Heart right ventricle (tissue), 16 donors: ENCODE measurements around the gene ZNF221. TPM values are rescaled to one million over a fixed set of nuclear protein-coding genes. Genes with fewer than 3 reads are reported as not detected.
A peak's percentile ranks its signal among the peaks of the same experiment; 100 is the strongest.

Source experiments
- ATAC-seq, 8 donors: fragments of 200-7000 bp; cut with Tn5 transposase; one replicate each; pipeline ENCODE4 v1.9.1; 2020; ENCODE audit warnings: mild to moderate bottlenecking in 8 of 8, moderate library complexity in 8 of 8, moderate number of reproducible peaks in 1 of 8
- DNase-seq, 2 donors: peaks; one replicate each; pipeline ENCODE4 v3.0.0-alpha.2; 2020
- H3K27ac ChIP-seq, 10 donors: fragments of 200-600 bp; sonication (generic) in 2 of 10; one replicate each; pipeline versions ENCODE4 v1.5.0 to v1.8.0; 2020 to 2022; ENCODE audit warnings: mild to moderate bottlenecking in 3 of 10
- H3K27me3 ChIP-seq, 7 donors: fragments of 200-600 bp; one replicate each; pipeline ENCODE4 v1.8.0; 2021 to 2022; ENCODE audit warnings: mild to moderate bottlenecking in 2 of 7
- H3K36me3 ChIP-seq, 9 donors: fragments of 200-600 bp; sonication (generic) in 1 of 9; one replicate each; pipeline versions ENCODE4 v1.5.0 to v1.8.0; 2020 to 2022; ENCODE audit warnings: mild to moderate bottlenecking in 2 of 9
- H3K4me1 ChIP-seq, 9 donors: fragments of 200-600 bp; sonication (generic) in 1 of 9; one replicate each; pipeline versions ENCODE4 v1.5.0 to v1.8.0; 2020 to 2022; ENCODE audit warnings: mild to moderate bottlenecking in 4 of 9
- H3K4me3 ChIP-seq, 10 donors: fragments of 200-600 bp; sonication (generic) in 2 of 10; one replicate each; pipeline versions ENCODE4 v1.5.0 to v1.8.0; 2020 to 2022; ENCODE audit warnings: mild to moderate bottlenecking in 7 of 10, moderate library complexity in 2 of 10
- H3K9me3 ChIP-seq, 11 donors: fragments of 200-600 bp in 10 of 11; sonication (generic) in 2 of 11; one replicate each; pipeline versions ENCODE4 v1.5.0 to v1.8.0; 2013 to 2022; ENCODE audit warnings: mild to moderate bottlenecking in 2 of 11, control low read depth in 1 of 11, moderate library complexity in 1 of 11
- CTCF ChIP-seq, 9 donors: fragments of 200-600 bp; sonication (generic) in 2 of 9; IDR thresholded peaks; one replicate each; pipeline versions ENCODE4 v1.5.0 to v1.8.0; 2021 to 2022; ENCODE audit warnings: antibody characterized with exemption in 9 of 9, mild to moderate bottlenecking in 5 of 9, moderate library complexity in 1 of 9
- WGBS, 2 donors: extraction: QIAGEN DNeasy Blood & Tissue Kit; methylation state at CpG; one replicate each; pipeline ENCODE4 v1.1.7; 2013; ENCODE audit warnings: inconsistent platforms in 1 of 2; 5-methylcytosine and 5-hydroxymethylcytosine counted together
- intact Hi-C, 10 donors: fragments of 100-400 bp; cut with DNase I; formaldehyde crosslinking; loops; one replicate each; pipeline versions ENCODE4 v1.11.1 to v1.14.2; 2022
- polyA plus RNA-seq, 2 donors: library from polyadenylated mRNA; stranded (reverse); fragments of 200-250 nt; gene quantifications; one replicate each; pipeline ENCODE4 v1.2.3, GENCODE V29; 2013
- total RNA-seq, 10 donors: library from RNA; stranded (reverse); fragmentation: NEBNext Ultra II Directional in 3 of 10; extraction: Animal tissue kit (Norgen Biotek cat#: 25700) in 3 of 10; gene quantifications; one replicate each; pipeline versions ENCODE4 v1.2.1 to v1.2.4, GENCODE V29; 2021 to 2023
- donor health status: Arrhythmogenic right ventricular cardiomyopathy.
- donor health status: ischemic (EF 13 %, LVEDD 7.1; RV severe dilation, severe dysfunction).
- donor health status: healthy with polysubstance abuse.
- donor health status: DM: no; HTN: yes; CAD: no.
- donor health status: DM: no; HTN: no; CAD: no.
- donor health status: ischemic (EF 25% LVEDD 6.9; RV normal size, moderate dysfunction).
- donor health status: ischemic (EF 25% LVEDD 5.7; RV mildly dilated, moderate dysfunction).
- donor health status: healthy.
- donor health status: DM: yes; HTN: yes; CAD: no.
- donor health status: Ischemic cardiomyopathy.
- donor health status: ischemic (EF 35%, LVEDD 5.7; RV mildly dilated, moderate dysfunction).
- donor health status: nonischemic (EF 11% LVEDD 7.7; RV severe dilation, severe dysfunction).
- donor health status: DM: yes; HTN: yes; CAD: no.
- donor health status: PGD.
- donor health status: ischemic (EF 29% LVEDD 5.4; RV normal size, mild dysfunction).
- donor health status: nonischemic (EF 23%, LVEDD 6.1; RV moderate dilation, normal function).

ZNF221 gene
- total and polyA plus RNA-seq, 12 donors = 1.1 to 6.7 (median 4.9) TPM

- H3K4me1 ChIP-seq = no peaks in the 10 kb centered on the region
- no peak for TF ChIP-seq CTCF (IDR thresholded peaks at IDR 0.05)
- intact Hi-C loops = no loop called here
- H3K36me3 ChIP-seq = no peaks in the 10 kb centered on the region
- no peak overlapping the region for H3K4me3 ChIP-seq
- peaks cover 0 to 100% (median 60%) of the 10 kb centered on the region in 11 donors for H3K9me3 ChIP-seq
- 94 to 95% methylated on average over 1 of the region's 1 CpG for WGBS, 2 donors
- ATAC-seq (no peak), DNase-seq (no peak)
- no peaks in the 10 kb centered on the region for H3K27me3 ChIP-seq
- no peak overlapping the region for H3K27ac ChIP-seq
Measured at GRCh38 chr19:43976732-43977131, 25.7 kb downstream of the ZNF221 start.

GRCh38 chr19:43983544-43983911 is 32.5 kb downstream of the ZNF221 start:
- intact Hi-C loops = loop anchor here in 3 of 10 donors (5.0 to 10.0 kb wide), 2 partner anchors 69 to 131 kb away; partner anchors contain the start of genes ZNF223 (in 2 of the 3) and ZNF225 (in 1 of the 3)
- H3K27ac ChIP-seq = peak overlapping the region in 8 of 10 donors; percentile 38 to 83 (median 80)

GRCh38 chr19:43983912-43984686 is 33.1 kb downstream of the ZNF221 start, which contains the start of gene ZNF155:
Gene ZNF155 (plus strand): TSS chr19:43984188. CDS start chr19:43988544, 4,356 bp downstream.
- no peak for TF ChIP-seq CTCF (IDR thresholded peaks at IDR 0.05)
- Histone ChIP-seq H3K4me3 (peak within 1 kb of the TSS; percentile 51 to 80 (median 70)), H3K27me3 (no peaks in the 10 kb centered on the region), H3K4me1 (peaks cover 0 to 20% (median 12%) of the 10 kb centered on the region in 9 donors), H3K36me3 (peaks cover 0 to 19% (median 8%) of the 10 kb centered on the region in 9 donors), H3K9me3 (peaks cover 0 to 51% (median 12%) of the 10 kb centered on the region in 11 donors), H3K27ac (peak within 1 kb of the TSS in 9 of 10 donors; percentile 69 to 83 (median 81))
- DNase-seq = peak; percentile 88 to 97
- intact Hi-C loops = loop anchor here in 5 of 10 donors (1.0 to 10.0 kb wide), 7 partner anchors 18 to 131 kb away; partner anchors contain the start of genes ZNF223 (in 2 of the 5), ZNF225 (in 2 of the 5), ZNF230 (in 2 of the 5) and ZNF221 (in 1 of the 5)
- ATAC-seq = peak; percentile 98 to 100 (median 100)
- 0 to 1% methylated on average over 40 of the region's 40 CpGs for WGBS, 2 donors

More at GRCh38 chr19:43983544-43983911, 32.5 kb downstream of the ZNF221 start:
- H3K4me3 ChIP-seq = peak overlapping the region in 8 of 10 donors; percentile 63 to 80 (median 70)
- peaks cover 0 to 13% (median 3%) of the 10 kb centered on the region in 9 donors for H3K36me3 ChIP-seq
- ATAC-seq (no peak), DNase-seq (no peak)
- WGBS, 2 donors = 68 to 79% methylated on average over 2 of the region's 2 CpGs
- peaks cover 0 to 20% (median 12%) of the 10 kb centered on the region in 9 donors for H3K4me1 ChIP-seq
- no peaks in the 10 kb centered on the region for H3K27me3 ChIP-seq
- H3K9me3 ChIP-seq = peaks cover 0 to 53% (median 14%) of the 10 kb centered on the region in 11 donors
- no peak for TF ChIP-seq CTCF (IDR thresholded peaks at IDR 0.05)

- H3K4me1 ChIP-seq = peaks cover 0 to 20% (median 12%) of the 10 kb centered on the region in 9 donors
- no peaks in the 10 kb centered on the region for H3K27me3 ChIP-seq
- H3K4me3 ChIP-seq = peak overlapping the region; percentile 51 to 80 (median 70)
- peak overlapping the region in 9 of 10 donors; percentile 69 to 83 (median 81) for H3K27ac ChIP-seq
- 0 to 1% methylated on average over 14 of the region's 14 CpGs for WGBS, 2 donors
- DNase-seq (peak; percentile 15 to 24), ATAC-seq (peak; percentile 39 to 70 (median 60))
- no peak for TF ChIP-seq CTCF (IDR thresholded peaks at IDR 0.05)
- intact Hi-C loops = loop anchor here in 5 of 10 donors (1.0 to 10.0 kb wide), 7 partner anchors 18 to 130 kb away; partner anchors contain the start of genes ZNF223 (in 2 of the 5), ZNF225 (in 2 of the 5), ZNF230 (in 2 of the 5) and ZNF221 (in 1 of the 5)
- peaks cover 0 to 25% (median 14%) of the 10 kb centered on the region in 9 donors for H3K36me3 ChIP-seq
- H3K9me3 ChIP-seq = peaks cover 0 to 49% (median 7%) of the 10 kb centered on the region in 11 donors
Measured at GRCh38 chr19:43984687-43985000, 33.6 kb downstream of the ZNF221 start.
